Left kidney (tissue), 2 donors: ENCODE data around the gene SAMD8. TPM values are rescaled to one million over a fixed set of nuclear protein-coding genes. Genes with fewer than 3 reads are reported as not detected.
A peak's percentile ranks its signal among the peaks of the same experiment; 100 is the strongest.

Experiments used
- DNase-seq: peaks from one replicate; pipeline ENCODE4 v3.0.0-alpha.2; 2013
- polyA plus RNA-seq: library from polyadenylated mRNA; unstranded; fragments of 120-200 nt; gene quantifications from one replicate; pipeline ENCODE4 v1.2.1, GENCODE V29; 2013; ENCODE audit not compliant: insufficient read length

The SAMD8 gene
- polyA plus RNA-seq, 1 donor: 16.0 TPM

DNA sequence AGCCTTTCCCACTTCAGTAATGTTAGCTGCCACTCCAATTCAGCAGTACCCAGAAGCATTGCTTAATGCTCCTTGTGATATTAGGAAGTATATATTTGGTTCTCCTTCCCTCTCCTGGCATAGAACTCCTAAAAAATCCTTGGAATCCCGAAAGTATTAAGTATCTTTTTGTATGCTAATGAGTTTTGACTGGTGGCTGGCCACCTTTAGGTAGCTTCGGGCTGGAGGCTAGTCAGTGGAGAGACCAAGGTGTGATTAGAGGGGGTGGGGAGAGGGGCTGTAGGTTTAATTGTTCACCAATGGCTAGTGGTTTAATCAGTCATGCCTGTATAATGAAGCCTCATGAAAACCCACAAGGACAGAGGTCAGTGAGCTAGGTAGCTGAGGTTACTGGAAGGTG, 112.1 kb downstream of the SAMD8 start:
- no peak for DNase-seq

DNA sequence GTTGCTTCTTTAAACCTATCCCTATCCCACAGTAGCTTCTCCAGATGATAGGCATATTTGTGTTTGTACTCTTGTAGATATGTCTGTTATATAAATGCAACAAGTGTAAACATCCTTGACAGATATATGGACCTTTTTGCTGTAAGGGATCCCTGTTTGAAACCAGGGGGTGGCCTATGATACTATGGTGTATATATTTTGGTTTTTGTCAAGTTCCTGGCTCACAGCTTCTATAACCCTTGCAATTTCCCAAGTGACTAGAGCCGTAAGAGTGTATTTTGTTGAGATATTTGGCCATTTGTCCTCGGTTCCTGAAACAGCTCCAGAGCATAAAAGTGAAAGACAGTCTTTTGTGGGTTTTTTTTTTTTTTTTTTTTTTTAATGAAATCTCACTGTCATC, 114.6 kb downstream of the SAMD8 start:
- no peak for DNase-seq

DNA sequence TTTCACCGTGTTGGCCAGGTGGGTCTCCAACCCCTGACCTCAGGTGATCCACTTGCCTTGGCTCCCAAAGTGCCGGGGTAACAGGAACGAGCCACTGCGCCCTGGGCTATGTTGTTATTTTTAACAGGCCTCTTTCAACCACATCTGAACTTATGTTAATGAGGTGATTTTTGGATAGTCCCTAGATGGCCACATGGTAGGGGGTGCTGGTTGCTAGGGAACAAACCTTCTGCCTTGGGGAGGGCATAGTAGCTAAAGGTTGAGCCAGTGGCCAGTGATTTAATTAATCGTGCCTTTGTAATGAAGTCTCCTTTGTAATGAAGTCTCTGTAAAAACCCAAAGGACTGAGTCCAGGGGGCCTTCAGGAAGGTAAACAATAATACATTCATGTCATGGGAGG, 115.2 kb downstream of the SAMD8 start:
- no peak for DNase-seq

DNA sequence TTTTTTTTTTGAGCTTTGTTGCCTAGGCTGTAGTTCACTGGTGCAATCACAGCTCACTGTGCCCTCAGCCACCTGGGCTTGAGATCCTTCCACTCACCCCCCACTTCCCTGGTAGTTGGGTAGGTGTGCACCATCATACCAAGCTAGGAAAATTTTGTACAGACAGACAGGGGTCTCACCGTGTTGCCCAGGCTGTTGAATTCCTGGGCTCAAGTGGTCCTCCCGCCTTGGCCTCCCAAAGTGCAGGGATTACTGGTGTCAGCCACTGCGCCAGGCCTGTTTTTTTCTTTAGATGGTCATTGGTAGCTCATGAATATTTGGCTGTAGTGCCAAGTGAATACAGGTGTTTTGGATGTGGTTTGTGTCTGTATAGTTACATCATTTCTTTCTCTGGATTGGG, 116.8 kb downstream of the SAMD8 start:
- DNase-seq: no peak

DNA sequence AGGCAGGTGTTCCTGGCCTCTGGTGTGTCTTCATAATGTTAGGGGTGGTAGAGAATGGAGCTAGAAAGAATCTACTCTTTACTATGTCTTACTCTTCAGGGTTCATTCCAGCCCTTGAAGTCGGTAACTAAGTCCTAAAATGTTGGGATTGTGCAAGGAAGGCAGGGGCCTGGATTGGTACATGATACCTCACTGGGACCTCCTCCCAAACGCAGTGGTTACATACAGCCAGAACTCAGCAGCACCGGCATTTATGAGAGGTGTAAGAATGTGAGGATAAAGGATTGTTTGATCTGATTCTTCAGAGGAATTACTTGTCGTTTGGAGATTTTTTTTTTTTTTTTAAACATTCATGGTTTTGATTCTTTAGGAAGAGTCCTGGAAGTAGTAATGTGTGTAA, 117.4 kb downstream of the SAMD8 start:
- DNase-seq: no peak

DNA sequence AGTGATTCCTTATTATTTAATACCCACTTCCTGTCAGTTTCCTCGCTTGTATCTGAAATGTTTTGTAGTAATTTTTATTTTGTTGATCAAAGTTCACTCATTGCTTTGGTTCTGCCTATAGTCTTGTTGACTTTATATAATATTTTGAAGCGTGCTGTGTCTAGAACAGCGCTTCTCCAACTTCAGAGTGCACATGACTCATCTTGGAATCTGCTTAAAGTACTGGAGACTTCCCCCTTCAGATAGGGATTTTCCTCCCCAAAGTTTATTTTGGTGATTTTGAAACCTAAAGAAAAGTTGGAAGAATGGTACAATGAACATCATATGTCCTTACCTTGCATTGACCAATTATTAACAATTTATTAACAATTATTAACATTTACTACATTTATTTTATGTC, 118.5 kb downstream of the SAMD8 start:
- DNase-seq: no peak

DNA sequence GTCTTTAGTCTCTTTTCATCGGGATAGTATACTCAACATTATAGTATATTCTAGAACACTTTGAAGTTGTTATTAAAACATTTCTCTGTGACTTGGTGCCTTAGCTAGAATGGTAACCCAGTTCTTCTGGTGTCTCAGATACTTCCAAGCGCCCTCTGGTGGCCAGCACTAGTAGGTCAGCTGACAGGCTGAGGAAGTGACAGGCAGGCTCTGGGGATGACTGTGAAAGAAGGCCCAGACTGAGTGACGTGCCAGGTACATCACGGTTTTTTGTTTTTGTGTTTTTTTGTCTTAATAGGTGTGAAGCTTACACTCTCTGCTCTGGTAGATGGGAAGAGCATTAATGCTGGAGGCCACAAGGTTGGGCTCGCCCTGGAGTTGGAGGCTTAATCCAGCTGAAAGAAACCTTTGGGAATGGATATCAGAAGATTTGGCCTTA, 119.2 kb downstream of the SAMD8 start:
- DNase-seq: peak; percentile 82

Other genes starting within 250 kb of the SAMD8 start
- gene VDAC2, start 99.1 kb downstream of the SAMD8 start, polyA plus RNA-seq: 254 TPM
- 5.5 TPM for gene COMTD1, start 124.3 kb downstream of the SAMD8 start, polyA plus RNA-seq